Upper lobe of right lung (tissue), 1 donor: Measurements from ENCODE around the gene TMEM151A. TPM values are rescaled to one million over a fixed set of nuclear protein-coding genes. Genes with fewer than 3 reads are reported as not detected.

ENCODE experiments used
- ATAC-seq: fragments of 200-7000 bp; cut with Tn5 transposase; one replicate; pipeline ENCODE4 v1.9.1; 2020; ENCODE audit warnings: mild to moderate bottlenecking, moderate library complexity
- DNase-seq: peaks from one replicate; pipeline ENCODE4 v3.0.0-alpha.2; 2020
- H3K27ac ChIP-seq: fragments of 200-600 bp; one replicate; pipeline ENCODE4 v1.8.0; 2022
- H3K27me3 ChIP-seq: fragments of 200-600 bp; one replicate; pipeline ENCODE4 v1.8.0; 2022; ENCODE audit warnings: mild to moderate bottlenecking
- H3K36me3 ChIP-seq: fragments of 200-600 bp; one replicate; pipeline ENCODE4 v1.8.0; 2022
- H3K4me1 ChIP-seq: fragments of 200-600 bp; one replicate; pipeline ENCODE4 v1.8.0; 2022
- H3K4me3 ChIP-seq: fragments of 200-600 bp; one replicate; pipeline ENCODE4 v1.8.0; 2022; ENCODE audit warnings: mild to moderate bottlenecking
- H3K9me3 ChIP-seq: fragments of 200-600 bp; one replicate; pipeline ENCODE4 v1.8.0; 2022
- CTCF ChIP-seq: fragments of 200-600 bp; IDR thresholded peaks from one replicate; pipeline ENCODE4 v1.8.0; 2022; ENCODE audit warnings: antibody characterized with exemption
- intact Hi-C: fragments of 100-400 bp; cut with DNase I; formaldehyde crosslinking; loops from one replicate; pipeline ENCODE4 v1.11.0; 2022
- total RNA-seq: library from RNA; stranded (reverse); fragmentation: NEBNext Ultra II Directional; extraction: Animal tissue kit (Norgen Biotek cat#: 25700); gene quantifications from one replicate; pipeline ENCODE4 v1.2.1, GENCODE V29; 2021
- donor health status: DM: no; HTN: yes; CAD: no; lungs with severe emphysema.

Gene TMEM151A
- total RNA-seq, 1 donor from 2014 or later = 0.41 TPM

DNA sequence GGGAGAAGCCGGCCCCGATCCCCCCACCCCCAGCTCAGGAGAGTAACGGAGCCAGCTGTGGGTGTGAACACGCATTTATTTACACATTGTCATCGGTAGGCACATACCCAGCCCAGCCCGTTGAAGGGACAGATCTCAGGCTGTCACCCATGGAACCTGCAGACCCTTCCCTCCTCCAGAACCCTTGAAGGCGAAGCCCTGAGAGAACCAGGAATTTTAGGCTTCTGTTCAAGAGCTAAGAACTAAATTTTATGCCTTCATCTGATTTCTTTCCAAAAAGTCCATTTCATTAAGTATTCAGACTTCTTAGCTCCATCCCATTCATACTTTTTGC lies 53.6 kb downstream of the TMEM151A start:
- Histone ChIP-seq H3K4me1 (peaks cover 30% of the 10 kb centered on the region), H3K9me3 (no peaks in the 10 kb centered on the region), H3K36me3 (peaks cover 21% of the 10 kb centered on the region), H3K4me3 (peak overlapping the region; percentile 96), H3K27me3 (no peaks in the 10 kb centered on the region), H3K27ac (peak overlapping the region; percentile 89)
- ATAC-seq (peak; percentile 0), DNase-seq (no peak)
- TF ChIP-seq CTCF = no peak
- intact Hi-C loops = no loop called here

Other genes starting within 250 kb of the TMEM151A start
- gene GAL3ST3, start 242.7 kb upstream of the TMEM151A start, total RNA-seq = not detected
- 149 TPM for gene SF3B2, start 239.5 kb upstream of the TMEM151A start, total RNA-seq
- 55.9 TPM for gene PACS1, start 221.6 kb upstream of the TMEM151A start, total RNA-seq
- 27.6 TPM for gene KLC2, start 34.2 kb upstream of the TMEM151A start, total RNA-seq
- 138 TPM for gene RAB1B, start 23.3 kb upstream of the TMEM151A start, total RNA-seq
- gene CNIH2, start 13.7 kb upstream of the TMEM151A start, total RNA-seq = 1.6 TPM
- 66.9 TPM for gene YIF1A, start 2.8 kb upstream of the TMEM151A start, total RNA-seq
- 10.0 TPM for gene CD248, start 25.1 kb downstream of the TMEM151A start, total RNA-seq
- 7.4 TPM for gene RIN1, start 44.5 kb downstream of the TMEM151A start, total RNA-seq
- gene BRMS1, start 53.2 kb downstream of the TMEM151A start, total RNA-seq = 32.1 TPM
- gene B4GAT1, start 55.7 kb downstream of the TMEM151A start, total RNA-seq = 27.4 TPM
- gene SLC29A2, start 79.9 kb downstream of the TMEM151A start, total RNA-seq = 14.2 TPM
- not detected for gene NPAS4, start 129.1 kb downstream of the TMEM151A start, total RNA-seq
- 31.3 TPM for gene MRPL11, start 147.0 kb downstream of the TMEM151A start, total RNA-seq
- gene PELI3, start 175.0 kb downstream of the TMEM151A start, total RNA-seq = 15.5 TPM
- 31.9 TPM for gene DPP3, start 188.5 kb downstream of the TMEM151A start, total RNA-seq
- gene BBS1, start 218.7 kb downstream of the TMEM151A start, total RNA-seq = 33.5 TPM